NCI-H128 (cell line): ENCODE data around the gene VPS37C.
A peak's percentile ranks its signal among the peaks of the same experiment; 100 is the strongest.

ENCODE experiments used
- DNase-seq: peaks from one replicate; lab custom pipeline; 2025; ENCODE audit not compliant: unreplicated experiment; lab: John Stamatoyannopoulos, UW

VPS37C gene

DNA sequence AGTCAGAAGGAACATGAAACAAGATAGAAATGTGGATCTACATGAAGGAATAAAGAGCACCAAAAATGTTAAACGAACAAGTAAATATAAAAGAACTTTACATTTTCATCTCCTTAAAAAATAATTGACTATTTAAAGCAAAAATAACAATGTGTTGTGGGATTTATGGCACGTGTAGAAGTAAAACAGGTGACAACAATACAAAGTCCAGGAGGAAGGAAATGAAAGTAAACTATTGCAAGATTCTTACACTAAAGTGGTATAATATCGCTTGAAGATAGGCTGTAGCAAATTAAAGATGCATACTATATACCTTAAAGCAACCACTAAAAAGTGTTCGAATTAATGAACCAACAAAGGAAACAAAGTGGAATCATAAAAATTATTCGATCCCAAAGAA is 5.5 kb downstream of the VPS37C start:
- no peak for DNase-seq

DNA sequence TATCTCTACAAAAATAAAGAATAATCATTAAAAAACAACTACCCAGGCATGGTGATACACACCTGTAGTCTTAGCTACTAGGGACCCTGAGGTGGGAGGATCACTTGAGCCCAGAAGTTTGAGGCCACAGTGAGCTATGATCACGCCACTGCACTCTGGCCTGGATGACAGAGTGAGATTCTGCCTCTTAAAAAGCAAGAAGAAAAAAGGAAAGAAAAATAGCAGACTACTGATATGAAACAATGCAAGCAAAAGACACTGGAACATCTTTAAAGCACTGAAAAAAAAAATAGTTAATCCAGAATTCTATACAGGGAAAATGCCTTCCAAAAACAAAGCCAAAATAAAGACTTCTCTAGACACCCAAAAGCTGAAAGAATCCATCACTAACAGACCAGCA is 5.9 kb downstream of the VPS37C start:
- no peak for DNase-seq

DNA sequence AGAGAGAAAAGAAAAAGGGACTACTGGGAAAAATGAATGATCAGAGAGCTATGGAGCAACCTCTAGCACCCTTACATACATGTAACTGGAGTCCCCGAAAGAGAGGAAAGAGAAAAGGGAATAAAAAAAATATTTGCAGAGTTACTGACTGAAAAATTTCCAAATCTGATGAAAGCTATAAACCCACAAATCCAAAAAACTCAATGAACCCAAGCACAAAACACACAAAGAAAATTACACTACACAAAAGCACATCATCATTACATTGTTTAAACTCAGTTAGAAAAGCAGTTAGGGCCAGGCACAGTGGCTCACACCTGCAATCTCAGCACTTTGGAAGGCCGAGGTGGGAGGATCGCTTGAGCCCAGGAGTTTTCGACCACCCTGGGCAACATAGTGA is 6.7 kb downstream of the VPS37C start:
- no peak for DNase-seq

DNA sequence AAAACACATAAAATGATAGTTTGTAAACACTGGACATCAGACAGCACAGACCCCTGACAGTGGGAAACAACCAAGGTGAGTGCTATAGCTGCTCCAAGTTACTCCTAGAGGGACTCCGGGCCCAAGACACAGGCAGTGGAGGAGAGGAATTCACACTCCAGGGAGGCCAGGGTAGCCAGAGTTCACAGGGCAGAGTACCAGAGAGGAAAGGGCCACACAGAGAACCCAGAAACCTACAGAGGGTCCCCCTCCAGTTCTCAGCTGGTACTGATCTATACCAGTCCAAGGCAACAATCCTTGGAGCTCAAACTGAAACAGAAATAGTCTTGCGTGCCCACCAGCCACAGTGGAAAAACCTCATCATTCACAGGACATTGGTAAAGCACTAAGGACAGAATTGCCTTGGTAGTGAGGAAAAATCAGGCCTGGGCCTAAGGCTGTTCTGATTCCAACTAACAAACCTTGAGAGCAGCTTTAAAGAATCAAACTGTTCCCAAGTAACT is 7.6 kb downstream of the VPS37C start:
- no peak for DNase-seq

DNA sequence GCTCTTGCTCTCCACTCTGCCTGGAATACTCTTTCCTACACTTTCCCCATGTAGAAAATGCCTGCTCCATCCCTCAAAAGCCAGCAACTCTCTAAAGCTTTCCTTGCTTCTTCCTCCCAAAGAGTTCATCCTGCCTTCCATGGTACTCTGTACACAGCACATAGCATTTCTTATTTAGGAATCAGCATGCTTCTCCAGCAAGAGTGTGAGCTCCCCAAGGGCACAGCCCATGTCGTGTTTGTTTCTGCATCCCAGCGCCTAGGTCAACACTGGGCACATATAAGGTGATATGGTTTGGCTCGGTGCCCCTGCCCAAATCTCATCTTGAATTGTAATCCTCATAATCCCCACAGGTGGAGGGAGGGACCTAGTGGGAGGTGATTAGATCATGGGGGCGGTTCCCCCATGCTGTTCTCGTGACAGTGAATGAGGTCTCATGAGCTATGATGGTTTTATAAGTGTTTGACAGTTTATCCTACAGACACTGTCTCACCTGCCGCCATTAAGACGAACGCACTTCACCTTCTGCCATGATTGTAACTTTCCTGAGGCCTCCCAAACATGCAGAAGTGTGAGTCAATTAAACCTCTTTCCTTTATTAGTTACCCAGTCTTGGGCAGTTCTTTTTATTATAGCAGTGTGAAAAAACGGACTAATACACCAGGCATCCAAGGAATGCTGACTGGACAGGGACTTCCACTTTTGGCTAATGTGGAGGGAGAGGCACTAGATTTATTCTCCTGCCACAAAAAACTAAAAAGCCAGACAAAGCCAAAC is 8.2 kb downstream of the VPS37C start:
- DNase-seq: no peak

DNA sequence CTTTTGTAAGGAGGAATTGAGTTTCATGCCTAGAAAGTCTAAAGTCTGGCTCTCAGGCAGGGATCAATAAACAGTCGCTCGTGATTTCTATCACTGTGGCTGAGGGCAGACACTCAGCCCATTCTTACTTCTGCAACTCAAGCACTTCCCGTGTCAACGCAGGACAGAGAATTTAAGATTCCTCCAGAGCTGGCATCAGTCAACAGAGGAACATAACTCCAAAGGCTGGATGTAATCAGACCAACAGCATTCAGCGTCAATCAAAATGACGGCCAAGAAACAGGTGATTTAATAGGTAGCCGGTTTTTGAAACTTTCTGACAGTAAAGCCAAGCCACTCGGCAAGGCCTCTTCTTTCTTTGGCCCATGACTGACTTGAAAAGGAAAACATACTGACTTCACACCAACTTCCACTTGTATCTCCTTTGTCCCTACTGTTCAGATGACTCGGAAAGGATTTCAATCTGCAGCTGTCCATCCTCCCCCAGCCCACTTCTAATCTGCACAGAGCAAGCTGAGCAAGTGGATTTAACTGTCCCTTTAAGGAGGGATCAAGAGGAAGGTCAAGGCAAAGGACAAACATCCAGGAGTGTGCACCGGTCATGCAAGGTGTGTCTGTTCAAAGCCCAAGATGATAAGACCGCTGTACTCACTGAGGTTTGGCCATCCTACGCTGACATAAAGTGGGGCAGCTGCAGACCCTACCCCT is 9.5 kb downstream of the VPS37C start:
- DNase-seq: no peak

DNA sequence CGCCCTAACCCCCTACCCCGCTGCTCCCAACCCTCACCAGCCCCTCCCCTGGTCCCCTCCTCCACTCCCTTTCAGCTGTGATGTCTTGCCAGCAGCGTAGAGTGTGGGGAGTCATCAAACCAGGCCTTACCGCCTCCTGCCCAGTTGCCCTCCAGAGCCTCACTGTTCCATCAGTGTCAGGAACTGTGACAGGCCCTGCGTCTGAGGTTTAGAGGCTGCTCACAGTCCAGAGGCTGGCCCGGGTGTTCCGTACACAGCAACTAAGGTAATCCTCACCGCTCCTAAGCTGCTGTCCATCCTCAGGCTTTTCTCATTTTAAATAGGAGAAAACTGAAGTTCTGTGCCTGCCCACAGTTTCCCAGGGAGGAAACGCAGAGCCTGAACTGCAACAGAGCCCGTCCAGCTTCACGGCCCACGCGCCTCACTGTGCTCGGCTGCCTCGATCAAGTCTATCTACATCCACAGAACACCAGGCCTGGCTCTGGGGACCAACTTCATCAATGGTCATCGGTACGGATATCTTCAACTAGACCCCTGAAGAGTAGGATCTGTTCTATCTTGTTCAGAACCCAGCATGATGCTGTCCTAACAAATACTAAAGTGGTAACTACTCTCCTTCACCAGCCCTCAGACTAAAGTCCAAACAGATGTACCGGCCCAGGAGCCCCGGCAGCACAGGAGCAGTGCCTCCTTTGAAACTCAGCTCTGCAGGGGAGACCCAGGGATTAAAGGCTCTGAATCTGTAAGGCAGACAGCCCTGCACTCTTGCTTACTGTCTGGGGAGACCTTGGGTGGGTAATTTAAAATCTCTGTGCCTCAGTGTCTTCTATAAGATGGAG is 10.3 kb downstream of the VPS37C start:
- no peak for DNase-seq

DNA sequence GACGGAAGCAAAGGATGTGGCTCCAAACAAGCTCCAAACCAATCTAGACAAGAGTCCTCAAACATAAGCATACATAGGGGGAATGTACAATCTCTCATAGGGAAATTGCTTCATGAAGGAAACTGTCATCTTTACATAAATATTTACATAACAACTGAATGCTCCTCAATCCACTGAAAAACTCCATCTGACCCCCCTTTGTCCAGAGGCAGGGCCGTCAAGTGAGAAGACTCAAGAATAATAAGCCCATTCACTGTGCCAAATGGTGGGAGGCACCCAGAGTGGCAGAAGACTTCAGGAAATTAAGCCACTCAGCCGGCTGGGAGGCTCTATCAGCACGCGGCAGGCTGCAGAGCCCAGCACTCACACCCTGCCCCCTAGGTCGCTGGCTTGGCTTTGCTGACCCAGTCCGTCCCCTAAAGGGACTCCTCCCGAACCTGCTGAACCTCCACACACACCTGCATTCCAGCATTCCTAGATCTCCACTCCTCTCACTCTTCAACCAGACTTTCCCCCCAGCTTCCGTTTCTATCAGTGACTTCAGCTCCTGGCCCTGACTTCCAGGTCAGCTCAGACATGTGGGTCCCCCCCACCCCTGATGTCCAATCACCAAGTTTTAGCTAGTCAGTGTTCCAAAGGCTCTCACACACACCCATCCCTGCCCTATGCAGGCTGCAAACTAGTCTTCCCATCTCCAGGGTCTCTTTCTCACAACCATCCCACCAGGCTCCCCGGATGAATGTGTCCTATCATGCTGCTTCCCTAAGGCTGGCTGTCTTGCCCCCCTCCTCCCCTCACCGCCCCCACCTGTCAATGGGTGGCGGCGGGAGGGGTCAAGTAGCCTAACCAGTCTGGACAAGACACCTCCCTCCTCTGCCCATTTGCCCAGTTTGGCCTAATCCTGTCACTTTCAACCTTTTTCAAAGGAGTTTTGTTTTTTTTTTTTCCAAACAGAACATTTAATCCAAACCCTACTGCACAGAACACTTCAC is 11.3 kb downstream of the VPS37C start:
- no peak for DNase-seq

DNA sequence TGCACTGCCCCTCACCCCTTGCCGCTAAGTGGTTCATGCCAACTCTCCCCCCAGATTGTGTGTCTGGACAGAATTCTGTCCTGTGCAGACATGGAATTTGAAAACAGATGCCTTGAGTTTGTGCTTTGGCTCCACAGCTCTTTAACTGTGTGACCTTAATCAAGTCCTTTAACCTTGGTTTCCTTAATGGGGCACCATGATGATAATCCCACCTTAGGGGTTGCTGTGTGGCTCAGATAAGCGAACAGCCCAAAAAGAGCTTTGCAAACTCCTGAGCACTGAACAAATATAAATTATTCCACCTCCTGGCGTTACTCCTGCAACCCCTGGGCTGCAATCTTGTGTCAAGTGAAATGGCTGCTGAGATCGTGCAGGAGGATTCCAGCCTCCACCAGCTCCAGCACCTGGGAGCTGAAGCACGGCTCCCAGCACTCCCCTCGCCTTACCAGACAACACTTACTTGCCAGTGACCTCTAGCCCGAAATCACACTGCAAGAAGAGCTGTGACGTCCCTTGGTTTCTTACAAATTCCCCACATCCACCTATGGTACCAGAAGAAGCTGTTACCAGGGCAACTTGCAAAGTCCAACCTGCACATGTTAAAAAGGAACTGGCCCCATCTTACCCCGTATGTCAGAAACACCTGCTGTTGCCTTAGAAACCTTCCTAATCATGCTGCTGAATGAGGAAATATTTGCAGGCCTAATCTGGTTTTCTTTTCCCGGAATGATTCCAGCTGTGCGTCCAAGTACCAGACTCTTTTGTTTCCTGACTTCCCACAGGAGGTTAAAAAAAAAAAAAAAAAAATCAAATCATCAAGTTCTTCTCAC is 13.2 kb downstream of the VPS37C start:
- no peak for DNase-seq

DNA sequence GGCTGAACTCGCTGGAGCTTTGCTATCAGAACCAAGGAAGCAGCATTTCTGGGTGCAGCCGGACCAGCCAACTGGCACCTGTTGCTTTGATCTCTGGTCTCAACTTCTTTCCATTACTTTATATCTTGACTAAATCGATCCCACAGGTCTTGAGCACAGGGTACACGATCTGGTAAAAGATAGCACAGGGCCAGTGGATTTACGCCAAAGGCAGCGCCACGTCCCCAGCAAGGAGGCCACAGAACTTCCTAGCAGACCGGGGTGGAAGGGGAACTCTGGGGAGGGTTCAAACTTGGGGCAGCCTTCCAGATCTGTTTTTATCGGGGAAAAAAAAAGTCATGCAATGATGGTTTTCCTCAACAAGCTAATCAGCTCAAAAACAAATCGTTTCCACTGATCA is 14.0 kb downstream of the VPS37C start:
- no peak for DNase-seq

DNA sequence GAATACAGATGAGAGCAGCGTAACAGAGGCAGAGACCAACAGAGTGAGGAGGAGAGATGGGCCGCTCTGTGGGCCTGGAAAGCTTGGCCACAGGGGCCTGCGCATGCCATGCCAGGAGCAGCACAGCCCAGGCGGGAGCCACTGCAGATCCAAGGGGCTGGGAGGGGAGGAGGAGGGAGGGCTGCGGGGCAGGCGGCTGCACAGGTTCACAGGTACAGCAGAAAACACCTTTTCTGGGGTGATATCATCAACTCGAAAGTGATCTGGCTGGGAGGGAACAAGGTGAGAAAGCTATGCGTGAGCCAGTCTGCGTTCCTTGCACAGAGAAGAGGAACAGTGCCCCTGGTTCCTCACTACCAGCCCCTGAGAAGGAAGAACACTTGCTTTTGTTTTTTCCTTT is 14.8 kb downstream of the VPS37C start:
- no peak for DNase-seq

DNA sequence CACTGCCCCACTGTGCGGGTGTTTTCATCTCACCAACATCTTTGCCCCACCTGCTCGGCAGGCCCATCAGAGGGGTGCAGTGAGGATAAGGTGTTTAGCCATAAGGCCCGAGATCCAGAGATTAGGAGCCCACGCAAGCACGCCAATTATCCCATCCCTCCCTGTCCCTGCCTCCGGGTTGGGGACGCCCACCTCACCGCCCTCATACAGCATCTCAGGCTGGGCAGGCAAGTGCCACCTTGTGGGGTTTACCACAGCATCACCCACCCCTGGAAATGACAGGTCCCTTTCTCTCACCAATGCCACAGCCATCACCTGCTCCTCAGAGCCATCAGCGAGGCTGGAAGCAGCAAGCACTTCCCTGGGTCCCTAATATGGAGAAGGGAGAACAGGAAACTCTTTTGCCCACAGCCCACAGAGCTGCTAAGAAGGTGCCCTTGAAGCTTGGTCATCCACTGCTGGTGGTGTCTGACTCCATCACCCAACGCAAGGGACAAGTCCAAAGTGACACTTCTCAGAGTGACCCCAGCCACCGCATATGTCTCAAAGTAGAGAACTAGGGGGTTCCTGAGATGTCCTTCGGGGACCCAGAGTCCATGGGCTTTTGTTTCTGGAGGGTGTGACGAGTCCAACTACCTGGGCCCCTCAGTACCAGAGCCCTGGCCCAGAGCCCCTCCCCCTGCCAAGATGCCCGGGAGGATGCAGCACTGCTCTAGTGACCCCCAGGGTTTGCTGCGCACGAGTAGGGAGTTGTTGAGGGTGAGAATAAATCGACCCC is 15.8 kb downstream of the VPS37C start:
- no peak for DNase-seq

DNA sequence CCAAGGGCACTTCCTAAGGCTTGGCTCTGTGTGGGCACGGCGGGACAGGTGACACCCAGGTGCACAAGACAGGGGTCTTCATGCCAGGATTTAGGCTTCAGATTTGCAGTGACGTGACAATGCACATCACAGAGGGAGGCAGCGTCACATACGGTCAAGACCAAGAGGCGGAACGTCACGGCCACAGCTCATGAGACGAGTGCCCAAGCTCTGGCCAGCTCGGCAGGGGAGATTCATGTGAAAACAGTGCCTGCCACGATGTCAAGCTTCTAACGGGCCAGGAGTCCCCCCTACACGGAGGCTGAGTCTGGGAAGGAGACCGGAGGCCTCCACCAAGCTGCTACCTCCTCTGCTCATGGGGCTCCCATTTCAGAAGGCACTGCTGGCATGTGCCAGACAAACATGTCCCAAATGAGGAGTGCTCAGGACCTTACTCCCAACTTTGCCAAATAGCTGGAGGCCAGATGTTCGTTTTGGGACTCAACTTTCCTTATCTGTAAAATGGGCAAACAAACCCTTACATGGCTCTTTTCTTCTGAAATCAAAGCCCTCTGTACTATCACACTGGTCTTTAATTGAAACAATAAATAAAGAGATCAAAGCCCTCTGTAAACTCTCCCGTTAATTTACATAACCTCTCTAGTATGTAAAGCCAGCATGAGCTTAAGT is 16.6 kb downstream of the VPS37C start:
- DNase-seq: no peak

DNA sequence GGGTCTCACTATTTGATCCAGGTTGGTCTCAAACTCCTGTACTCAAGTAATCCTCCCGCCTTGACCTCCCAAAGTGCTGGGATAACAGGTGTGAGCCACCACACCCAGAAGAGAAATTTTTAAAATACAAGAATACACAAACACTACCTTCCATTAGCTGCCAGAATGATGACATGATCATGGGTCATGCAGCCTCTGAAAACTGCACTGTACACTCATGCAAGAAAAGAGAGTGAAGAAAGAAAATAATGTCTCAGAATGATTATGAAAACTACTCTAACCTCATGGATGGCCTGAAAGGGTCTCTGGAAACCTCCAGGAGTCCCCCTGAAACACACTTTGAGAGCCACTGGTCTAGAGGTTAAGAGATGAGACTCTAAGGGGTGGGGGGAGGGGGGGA is 18.8 kb downstream of the VPS37C start:
- no peak for DNase-seq

DNA sequence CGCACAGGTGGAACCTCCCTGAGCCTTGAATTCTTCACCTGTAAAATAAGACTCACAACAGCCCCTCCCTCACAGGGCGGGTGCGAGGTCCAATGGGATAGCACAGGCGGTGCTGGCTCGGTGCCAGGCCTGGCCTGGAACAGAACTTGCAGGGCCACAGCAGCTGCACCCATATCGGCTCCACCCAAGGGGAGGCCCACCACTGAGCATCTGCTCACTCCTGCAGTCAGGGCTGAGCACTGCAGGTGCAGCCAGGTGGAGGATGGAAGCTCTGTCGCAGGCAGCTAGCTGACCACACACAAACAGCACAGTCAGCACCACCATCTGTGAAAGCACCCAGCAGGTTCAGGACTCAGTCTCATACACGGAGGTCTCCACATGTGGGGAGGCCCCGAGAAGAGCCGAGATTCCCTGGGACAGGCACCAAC is 19.6 kb downstream of the VPS37C start:
- DNase-seq: peak; percentile 30

DNA sequence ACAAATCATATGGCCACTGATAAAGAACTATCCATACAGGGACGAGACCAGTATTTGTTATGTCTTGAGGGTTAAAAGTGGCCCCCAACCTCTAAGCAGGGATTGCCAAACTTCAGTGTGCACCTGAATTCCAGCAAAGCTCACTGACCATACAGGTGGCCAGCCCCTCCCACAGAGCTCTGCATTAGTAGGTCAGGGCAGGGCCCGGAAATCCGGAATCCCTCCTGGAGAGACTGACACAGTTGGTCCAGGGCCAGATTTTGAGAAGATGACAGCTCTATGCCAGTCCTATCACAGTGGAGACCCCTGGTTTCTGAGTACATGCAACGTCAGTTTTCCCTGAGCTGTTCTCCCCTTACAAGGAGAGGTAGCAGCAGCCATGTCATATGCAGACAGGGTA is 20.8 kb downstream of the VPS37C start:
- no peak for DNase-seq

DNA sequence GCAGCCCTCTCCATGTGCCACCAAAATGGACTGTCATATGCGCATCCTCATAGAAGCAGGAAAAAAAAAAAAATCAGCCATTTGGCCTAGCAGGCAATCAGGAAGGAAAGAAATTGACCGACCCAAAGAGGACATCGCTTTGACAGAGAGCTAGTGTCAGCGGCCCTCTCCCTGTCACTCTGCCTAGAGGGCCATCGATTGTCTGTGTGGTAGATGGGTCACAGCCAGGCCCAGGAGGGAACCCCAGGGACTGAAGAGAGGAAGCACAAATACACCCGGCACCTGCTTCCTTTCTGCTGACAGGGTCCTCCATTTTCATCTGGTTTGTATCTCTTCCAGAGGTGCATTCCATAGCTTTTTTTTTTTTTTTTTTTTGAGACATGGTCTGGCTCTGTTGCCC is 21.8 kb downstream of the VPS37C start:
- no peak for DNase-seq

DNA sequence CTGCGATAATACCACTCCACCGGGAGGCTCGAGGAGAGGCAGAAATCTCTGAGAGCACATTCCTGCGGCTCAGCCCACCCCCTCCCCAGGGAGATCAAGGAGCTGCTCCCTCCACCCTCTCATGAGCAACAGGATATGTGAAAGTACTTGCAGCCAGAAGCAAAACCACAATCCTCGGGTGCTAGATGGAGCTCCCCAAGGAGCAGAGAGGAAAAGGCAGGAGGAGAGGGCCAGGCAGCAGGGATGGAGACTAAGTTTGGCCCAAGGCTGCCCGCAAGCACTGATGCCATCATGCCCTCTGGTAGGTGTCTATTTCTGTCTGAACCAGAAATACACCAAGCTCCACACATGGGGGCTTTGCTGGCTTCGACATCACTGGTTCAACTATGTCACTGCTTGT is 22.3 kb downstream of the VPS37C start:
- no peak for DNase-seq
